K562 (cell line): ENCODE data around the gene SULT1C3. TPM values are rescaled to one million over a fixed set of nuclear protein-coding genes. Genes with fewer than 3 reads are reported as not detected.
"Not testable (repeated sequence)": the region's sequence is repeated elsewhere in the genome, so short reads cannot be mapped to it uniquely, and the experiment has no call there.

ENCODE experiments used
- ATAC-seq: fragments of 200-7000 bp; cut with Tn5 transposase; 3 replicates; pipeline ENCODE4 v1.9.1; 2020; ENCODE audit warnings: moderate library complexity
- BruUV-seq: library from RNA; stranded (reverse); fragments of 400-500 nt; replicated peaks from 2 replicates; lab custom pipeline; 2021; lab: Mats Ljungman, UMichigan
- CTCF ChIA-PET: fragments of 300-600 bp; formaldehyde crosslinking; extraction: SDS; loops from one replicate; lab custom pipeline; 2021; ENCODE audit warnings: low intra/inter-chr PET ratio; lab: Yijun Ruan, JAX
- POLR2A ChIA-PET: fragments of 300-600, 350-650 bp; sonication (Branson Sonifier 250); formaldehyde crosslinking; extraction: SDS; loops from one replicate; lab custom pipeline; 2021; ENCODE audit warnings: antibody characterized with exemption, inconsistent platforms; lab: Yijun Ruan, JAX
- DNase-seq, 4 experiments: peaks; one replicate each; pipeline versions ENCODE4 v3.0.0 to v3.0.0-alpha.2; 2011 to 2018; ENCODE audit warnings: low spot score in 3 of 4, mixed read lengths in 3 of 4; ENCODE audit errors: extremely low read depth in 1 of 4
- FAIRE-seq: peaks from 2 replicates; lab custom pipeline; 2011; peaks lifted over from hg19 to GRCh38; lab: Jason Lieb, UNC
- H2AFZ ChIP-seq: 2 replicates; pipeline ENCODE4 v1.6.0; 2011; ENCODE audit warnings: low read depth, low read length, control low read depth, inconsistent platforms
- H3K27ac ChIP-seq: fragments of 200-600 bp; 3 replicates; pipeline ENCODE4 v1.8.0; 2011; ENCODE audit warnings: low read depth, mild to moderate bottlenecking, control low read depth, inconsistent platforms, low read length, moderate library complexity, mixed read lengths; ENCODE audit errors: extremely low read depth
- H3K27me3 ChIP-seq, 2 experiments: fragments of 300-600 bp in 1 of 2; 2 replicates in 1 of 2; 3 replicates in 1 of 2; pipeline versions ENCODE4 v1.6.0 to v1.8.0; 2011; ENCODE audit warnings: inconsistent platforms in 2 of 2, low read length in 2 of 2, mild to moderate bottlenecking in 1 of 2, mixed read lengths in 1 of 2, moderate library complexity in 1 of 2; ENCODE audit not compliant: control insufficient read depth in 2 of 2, insufficient read depth in 2 of 2
- H3K36me3 ChIP-seq: fragments of 300-600 bp; 3 replicates; pipeline ENCODE4 v1.8.0; 2011; ENCODE audit warnings: mild to moderate bottlenecking, low read length, inconsistent platforms; ENCODE audit not compliant: control insufficient read depth, insufficient read depth
- H3K4me1 ChIP-seq, 2 experiments: fragments of 200-600 bp in 1 of 2; replicated peaks in 1 of 2; 2 replicates in 1 of 2; 3 replicates in 1 of 2; pipeline versions ENCODE4 v1.5.1 to v1.8.0; 2011; ENCODE audit warnings: inconsistent platforms in 2 of 2, low read length in 2 of 2, mild to moderate bottlenecking in 1 of 2, mixed read lengths in 1 of 2, moderate library complexity in 1 of 2; ENCODE audit not compliant: control insufficient read depth in 2 of 2, insufficient read depth in 2 of 2
- H3K4me2 ChIP-seq: 2 replicates; pipeline ENCODE4 v1.6.1; 2011; ENCODE audit warnings: low read length, control low read depth, inconsistent platforms, mixed read lengths; ENCODE audit not compliant: insufficient read depth
- H3K4me3 ChIP-seq: fragments of 200-600 bp; sonication (generic), shearing (Covaris generic); 2 replicates; pipeline ENCODE4 v1.5.1; 2016; ENCODE audit warnings: control low read depth, inconsistent platforms
- H3K79me2 ChIP-seq: fragments of 200-600 bp; 3 replicates; pipeline ENCODE4 v1.8.0; 2011; ENCODE audit warnings: low read length, inconsistent platforms; ENCODE audit not compliant: control insufficient read depth, insufficient read depth
- H3K9ac ChIP-seq, 2 experiments: 2 replicates each; pipeline versions ENCODE4 v1.6.0 to v1.6.1; 2011; ENCODE audit warnings: low read depth in 2 of 2, low read length in 2 of 2, control low read depth in 1 of 2, inconsistent platforms in 1 of 2, mild to moderate bottlenecking in 1 of 2, mixed read lengths in 1 of 2; ENCODE audit not compliant: insufficient read depth in 1 of 2
- H3K9me1 ChIP-seq: one replicate; pipeline ENCODE4 v1.6.0; 2011; ENCODE audit warnings: inconsistent platforms, mild to moderate bottlenecking, low read length, moderate library complexity; ENCODE audit not compliant: control insufficient read depth, insufficient read depth
- H3K9me3 ChIP-seq: replicated peaks from 2 replicates; pipeline ENCODE4 v1.5.1; 2011; ENCODE audit warnings: low read depth, low read length, inconsistent platforms; ENCODE audit not compliant: control insufficient read depth, insufficient read depth
- H4K20me1 ChIP-seq: replicated peaks from 2 replicates; pipeline ENCODE4 v1.6.1; 2011; ENCODE audit warnings: low read length, inconsistent platforms, mixed read lengths; ENCODE audit not compliant: control insufficient read depth, insufficient read depth
- RBM15 ChIP-seq: fragments of 200-400 bp; formaldehyde crosslinking; IDR thresholded peaks from 2 replicates; pipeline ENCODE4 v1.6.1; 2018; ENCODE audit warnings: mild to moderate bottlenecking, low read length, moderate library complexity; ENCODE audit not compliant: insufficient read depth
- ZNF146 ChIP-seq: IDR thresholded peaks from one replicate; pipeline ENCODE4 v1.6.1; 2018; ENCODE audit warnings: missing compliant biosample characterization; ENCODE audit not compliant: unreplicated experiment
- WGBS: fragments of 100-300 bp; shearing (Covaris generic); methylation state at CpG from one replicate; pipeline ENCODE4 v1.1.6; 2016; ENCODE audit warnings: low coverage, mixed read lengths; ENCODE audit not compliant: insufficient coverage; ENCODE audit errors: missing lambda C conversion rate; 5-methylcytosine and 5-hydroxymethylcytosine counted together
- in situ Hi-C: fragments of 300-500 bp; cut with MboI; formaldehyde crosslinking; loops from 4 replicates; pipeline ENCODE4 v1.15.0; 2018; ENCODE audit warnings: inconsistent platforms, mixed read lengths
- intact Hi-C: fragments of 100-400 bp; cut with micrococcal nuclease; formaldehyde crosslinking; loops from 2 replicates; pipeline ENCODE4 v1.14.2; 2022
- polyA plus RNA-seq, 8 experiments: library from polyadenylated mRNA; depleted of rRNA in 4 of 8; stranded (reverse) in 5 of 8; unstranded in 3 of 8; fragments of >200 nt; fragmentation: Nextera tagmentation in 2 of 8; fragmentation: Illumina TruSeq in 1 of 8; extraction: Ambion mirVana in 2 of 8; extraction: Trizol in 1 of 8; gene quantifications; 2 replicates each; pipeline versions ENCODE4 v1.2.1 to v1.2.3, GENCODE V29; 2011 to 2014; ENCODE audit warnings: inconsistent platforms in 1 of 8, missing spikeins in 1 of 8
- total RNA-seq, 7 experiments: library from RNA; depleted of rRNA in 6 of 7; stranded (reverse); fragments of >200 nt in 6 of 7; fragmentation: Illumina TruSeq in 2 of 7; extraction: Trizol in 2 of 7; gene quantifications; 2 replicates each; pipeline versions ENCODE4 v1.2.1 to v1.2.3, GENCODE V29; 2011 to 2021; ENCODE audit warnings: low replicate concordance in 1 of 7
- TF ChIP-seq, protein P1 (sequence below): sonication (generic); formaldehyde crosslinking; IDR thresholded peaks from 2 replicates; pipeline ENCODE4 v1.8.1; 2023; ENCODE audit warnings: mild to moderate bottlenecking, missing genetic modification reagents

Gene SULT1C3
- total and polyA plus RNA-seq, 9 of the 15 experiments (the other 6 are each of a cell fraction or from before 2014, with no cell fraction given) = not detected

DNA sequence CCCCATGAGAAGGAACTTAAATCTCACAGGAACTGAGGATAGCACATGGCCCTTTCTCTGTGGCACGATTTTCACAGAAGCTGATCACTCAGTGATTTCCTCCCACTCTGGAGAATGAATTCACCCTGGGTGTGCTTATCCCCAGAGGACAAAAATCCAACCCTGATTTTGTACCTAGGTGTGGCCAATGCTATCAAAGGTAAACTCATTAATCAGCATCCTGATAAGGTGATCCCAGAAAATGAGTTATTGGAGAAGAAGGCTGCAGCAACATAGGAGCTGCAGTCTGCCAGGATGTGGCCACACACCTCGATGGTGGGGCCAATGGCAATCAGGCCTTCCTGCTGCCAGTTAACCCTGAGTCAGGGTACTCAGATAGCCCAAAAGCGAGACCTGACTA, 40.7 kb downstream of the SULT1C3 start (continued):
- TF ChIP-seq, protein P1, sequence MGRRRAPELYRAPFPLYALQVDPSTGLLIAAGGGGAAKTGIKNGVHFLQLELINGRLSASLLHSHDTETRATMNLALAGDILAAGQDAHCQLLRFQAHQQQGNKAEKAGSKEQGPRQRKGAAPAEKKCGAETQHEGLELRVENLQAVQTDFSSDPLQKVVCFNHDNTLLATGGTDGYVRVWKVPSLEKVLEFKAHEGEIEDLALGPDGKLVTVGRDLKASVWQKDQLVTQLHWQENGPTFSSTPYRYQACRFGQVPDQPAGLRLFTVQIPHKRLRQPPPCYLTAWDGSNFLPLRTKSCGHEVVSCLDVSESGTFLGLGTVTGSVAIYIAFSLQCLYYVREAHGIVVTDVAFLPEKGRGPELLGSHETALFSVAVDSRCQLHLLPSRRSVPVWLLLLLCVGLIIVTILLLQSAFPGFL (CRISPR knock-in tag) = no peak
- no peak for TF ChIP-seq RBM15

DNA sequence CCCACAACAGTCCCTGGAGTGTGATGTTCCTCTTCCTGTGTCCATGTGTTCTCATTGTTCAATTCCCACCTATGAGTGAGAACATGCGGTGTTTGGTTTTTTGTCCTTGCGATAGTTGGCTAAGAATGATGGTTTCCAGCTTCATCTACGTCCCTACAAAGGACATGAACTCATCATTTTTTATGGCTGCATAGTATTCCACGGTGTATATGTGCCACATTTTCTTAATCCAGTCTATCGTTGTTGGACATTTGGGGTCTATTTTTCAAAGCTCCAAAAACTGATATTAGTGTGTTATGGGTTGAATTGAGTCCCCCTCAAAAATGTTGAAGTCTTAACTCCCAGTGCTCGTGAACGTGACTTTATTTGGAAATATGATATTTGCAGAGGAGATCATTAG, 44.8 kb downstream of the SULT1C3 start:
- H3K4me2 ChIP-seq, POLR2A ChIA-PET, FAIRE-seq: not testable (repeated sequence)

More for the DNA sequence above, 44.8 kb downstream of the SULT1C3 start:
- H3K4me3 ChIP-seq, H2AFZ ChIP-seq, H3K9ac ChIP-seq, ATAC-seq, CTCF ChIA-PET, H3K36me3 ChIP-seq, H3K27ac ChIP-seq, H4K20me1 ChIP-seq, H3K9me1 ChIP-seq, DNase-seq, intact Hi-C loops, in situ Hi-C loops, H3K79me2 ChIP-seq, H3K4me1 ChIP-seq, BruUV-seq, H3K9me3 ChIP-seq: not testable (repeated sequence)
- peaks cover 3 to 15% of the 10 kb centered on the region in 2 experiments; a peak in 4 of 5 replicates for H3K27me3 ChIP-seq
- WGBS = 1% methylated on average over 7 of the region's 7 CpGs
- TF ChIP-seq ZNF146 = peak; percentile 58
